GM12878 (cell line): ENCODE results near the gene OSBPL10. TPM values are rescaled to one million over a fixed set of nuclear protein-coding genes. Genes with fewer than 3 reads are reported as not detected.

Experiments
- ATAC-seq: fragments of 200-7000 bp; cut with Tn5 transposase; 3 replicates; pipeline ENCODE4 v1.9.1; 2020; ENCODE audit warnings: mild to moderate bottlenecking, moderate library complexity
- BruUV-seq: library from RNA; stranded (reverse); fragments of 400-500 nt; replicated peaks from 2 replicates; lab custom pipeline; 2021; lab: Mats Ljungman, UMichigan
- CTCF ChIA-PET: fragments of 300-600 bp; sonication (Branson Sonifier 250); formaldehyde crosslinking; extraction: SDS; loops from one replicate; lab custom pipeline; 2021; ENCODE audit warnings: inconsistent platforms; lab: Yijun Ruan, JAX
- POLR2A ChIA-PET: fragments of 350-600 bp; formaldehyde crosslinking; extraction: SDS; loops from one replicate; lab custom pipeline; 2021; ENCODE audit warnings: inconsistent platforms; lab: Charles Lee
- RAD21 ChIA-PET: fragments of 300-600 bp; sonication (Branson Sonifier 250); formaldehyde crosslinking; loops from one replicate; lab custom pipeline; 2023; ENCODE audit warnings: antibody characterized with exemption; ENCODE audit not compliant: unreplicated experiment; lab: Charles Lee
- SMC1A ChIA-PET: fragments of 300-600 bp; sonication (Branson Sonifier 250); formaldehyde crosslinking; loops from one replicate; lab custom pipeline; 2023; ENCODE audit not compliant: unreplicated experiment, uncharacterized antibody; lab: Charles Lee
- DNase-seq: peaks from one replicate; pipeline ENCODE4 v3.0.0-alpha.2; 2011; ENCODE audit warnings: low read depth, low spot score
- FAIRE-seq: peaks from 3 replicates; lab custom pipeline; 2011; peaks lifted over from hg19 to GRCh38; lab: Jason Lieb, UNC
- H2AFZ ChIP-seq: 2 replicates; pipeline ENCODE4 v1.6.0; 2011; ENCODE audit warnings: low read depth, low read length, control low read depth; ENCODE audit not compliant: control insufficient read depth
- H3K27ac ChIP-seq: 2 replicates; pipeline ENCODE4 v1.5.1; 2011; ENCODE audit warnings: control low read depth; ENCODE audit not compliant: control insufficient read depth, insufficient read depth
- H3K27me3 ChIP-seq, 2 experiments: replicated peaks in 1 of 2; 2 replicates each; pipeline versions ENCODE4 v1.6.0 to v1.6.1; 2011; ENCODE audit warnings: low read length in 1 of 2; ENCODE audit not compliant: control insufficient read depth in 2 of 2, insufficient read depth in 2 of 2
- H3K36me3 ChIP-seq, 2 experiments: 2 replicates each; pipeline ENCODE4 v1.5.1; 2011; ENCODE audit warnings: low read length in 1 of 2; ENCODE audit not compliant: control insufficient read depth in 2 of 2, insufficient read depth in 2 of 2
- H3K4me1 ChIP-seq: 2 replicates; pipeline ENCODE4 v1.6.1; 2011; ENCODE audit warnings: mild to moderate bottlenecking, low read length, moderate library complexity, mixed read lengths; ENCODE audit not compliant: control insufficient read depth, insufficient read depth
- H3K4me2 ChIP-seq: 2 replicates; pipeline ENCODE4 v1.6.0; 2011; ENCODE audit warnings: control low read depth; ENCODE audit not compliant: control insufficient read depth, insufficient read depth
- H3K4me3 ChIP-seq: fragments of 200-600 bp; sonication (generic); 2 replicates; pipeline ENCODE4 v1.5.1; 2016
- H3K79me2 ChIP-seq: 2 replicates; pipeline ENCODE4 v1.6.0; 2011; ENCODE audit warnings: low read length; ENCODE audit not compliant: control insufficient read depth, insufficient read depth
- H3K9ac ChIP-seq: 2 replicates; pipeline ENCODE4 v1.8.0; 2011; ENCODE audit warnings: low read length, control low read depth, mixed read lengths; ENCODE audit not compliant: control insufficient read depth, insufficient read depth
- H3K9me3 ChIP-seq: replicated peaks from 3 replicates; pipeline ENCODE4 v1.5.1; 2011; ENCODE audit warnings: mild to moderate bottlenecking, low read length; ENCODE audit not compliant: control insufficient read depth, insufficient read depth
- H4K20me1 ChIP-seq: 2 replicates; pipeline ENCODE4 v1.6.0; 2011; ENCODE audit not compliant: control insufficient read depth, insufficient read depth
- CHD4 ChIP-seq: fragments of 200-600 bp; sonication (generic); IDR thresholded peaks from 2 replicates; pipeline ENCODE4 v1.6.1; 2016; ENCODE audit warnings: mild to moderate bottlenecking
- MEF2A ChIP-seq: IDR thresholded peaks from 2 replicates; pipeline ENCODE4 v1.6.1; 2011; ENCODE audit warnings: low read depth, mild to moderate bottlenecking, low read length, moderate library complexity; ENCODE audit not compliant: insufficient read depth
- RAD21 ChIP-seq: IDR thresholded peaks from 2 replicates; pipeline ENCODE4 v1.6.1; 2011; ENCODE audit warnings: mild to moderate bottlenecking, low read depth, low read length, moderate library complexity; ENCODE audit not compliant: insufficient read depth
- RBBP5 ChIP-seq: fragments of 200-600 bp; sonication (generic); conservative IDR thresholded peaks from 2 replicates; pipeline ENCODE4 v1.6.1; 2016
- SMAD5 ChIP-seq: IDR thresholded peaks from 2 replicates; pipeline ENCODE4 v1.6.1; 2016; ENCODE audit warnings: antibody characterized with exemption, low read depth
- SMARCA5 ChIP-seq: fragments of 450-650 bp; IDR thresholded peaks from 2 replicates; pipeline ENCODE4 v1.6.1; 2017; ENCODE audit warnings: mild to moderate bottlenecking
- SMC3 ChIP-seq: IDR thresholded peaks from 2 replicates; pipeline ENCODE4 v1.6.1; 2011; ENCODE audit warnings: low read length, improper control_type of control experiment, borderline replicate concordance
- SREBF1 ChIP-seq: IDR thresholded peaks from 2 replicates; pipeline ENCODE4 v1.6.1; 2012; ENCODE audit warnings: mild to moderate bottlenecking, low read length
- TCF12 ChIP-seq: IDR thresholded peaks from 2 replicates; pipeline ENCODE4 v1.6.1; 2011; ENCODE audit warnings: low read depth, mild to moderate bottlenecking, low read length
- YBX1 ChIP-seq: fragments of 450-650 bp; IDR thresholded peaks from 2 replicates; pipeline ENCODE4 v1.6.1; 2016; ENCODE audit warnings: antibody characterized with exemption
- WGBS: methylation state at CpG from one replicate; pipeline ENCODE4 v1.1.6; 2016; ENCODE audit warnings: low lambda C conversion rate; ENCODE audit not compliant: insufficient replicate concordance, insufficient coverage; ENCODE audit errors: missing lambda C conversion rate; 5-methylcytosine and 5-hydroxymethylcytosine counted together
- in situ Hi-C: fragments of 300-500 bp; cut with MboI; formaldehyde crosslinking; loops from 9 replicates; pipeline ENCODE4 v1.14.3; 2018; ENCODE audit warnings: mixed read lengths
- intact Hi-C: fragments of 100-400 bp; cut with micrococcal nuclease; formaldehyde crosslinking; loops from one replicate; pipeline ENCODE4 v1.14.2; 2022; ENCODE audit not compliant: unreplicated experiment
- polyA plus RNA-seq, 11 experiments: library from polyadenylated mRNA; depleted of rRNA in 4 of 11; unstranded in 6 of 11; stranded (reverse) in 5 of 11; fragments of >200 nt; fragmentation: Nextera tagmentation in 4 of 11; fragmentation: Illumina TruSeq in 1 of 11; extraction: Ambion mirVana in 4 of 11; extraction: Trizol in 1 of 11; gene quantifications; 1 replicate in 1 of 11; 2 replicates in 10 of 11; pipeline versions ENCODE4 v1.2.1 to v1.2.3, GENCODE V29; 2011 to 2016; ENCODE audit warnings: inconsistent platforms in 2 of 11, missing spikeins in 2 of 11, low read depth in 1 of 11
- total RNA-seq, 4 experiments: library from RNA; depleted of rRNA in 3 of 4; stranded (reverse); fragments of >200 nt in 3 of 4; fragmentation: Illumina TruSeq in 1 of 4; extraction: Trizol in 1 of 4; gene quantifications; 2 replicates each; pipeline versions ENCODE4 v1.2.1 to v1.2.3, GENCODE V29; 2013 to 2021
- TF ChIP-seq, protein P1 (sequence below): fragments of 450-650 bp; formaldehyde crosslinking; IDR thresholded peaks from 2 replicates; pipeline ENCODE4 v1.5.0; 2022; ENCODE audit warnings: mild to moderate bottlenecking, missing genetic modification characterization
- TF ChIP-seq, protein P2 (sequence below), 3 experiments: IDR thresholded peaks in 2 of 3; conservative IDR thresholded peaks in 1 of 3; 2 replicates each; pipeline ENCODE4 v1.5.1; 2011; ENCODE audit warnings: low read depth in 3 of 3, low read length in 3 of 3, mild to moderate bottlenecking in 3 of 3, control low read depth in 2 of 3, moderate library complexity in 2 of 3, inconsistent platforms in 1 of 3, mixed read lengths in 1 of 3; ENCODE audit not compliant: control insufficient read depth in 2 of 3, insufficient read depth in 1 of 3; ENCODE audit errors: extremely low read depth in 1 of 3

OSBPL10 gene
- total and polyA plus RNA-seq, 10 of the 15 experiments (the other 5 are each of a cell fraction or from before 2014, with no cell fraction given), result 0.03 to 0.25 (median 0.09) TPM; not detected in 5

DNA sequence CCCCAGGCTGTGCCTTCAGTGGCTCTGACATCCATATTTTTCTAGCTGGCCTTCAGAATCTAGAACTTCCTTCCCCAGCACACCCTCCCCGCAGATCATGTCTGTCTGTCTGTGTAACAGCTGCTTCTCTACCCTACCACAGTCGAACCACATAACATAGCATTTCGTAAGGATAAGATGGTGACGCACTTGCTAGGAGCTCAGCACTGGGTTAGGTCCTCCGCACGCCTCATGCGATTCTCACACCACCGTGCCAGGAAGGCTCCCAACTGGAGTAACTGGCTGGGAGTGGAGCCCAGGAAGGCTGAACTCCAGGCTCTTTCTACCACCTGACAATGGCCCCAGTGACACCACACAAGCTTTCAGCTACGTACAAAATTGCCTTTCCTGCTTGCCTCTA, 279.8 kb downstream of the OSBPL10 start (continued):
- TF ChIP-seq, protein P1, sequence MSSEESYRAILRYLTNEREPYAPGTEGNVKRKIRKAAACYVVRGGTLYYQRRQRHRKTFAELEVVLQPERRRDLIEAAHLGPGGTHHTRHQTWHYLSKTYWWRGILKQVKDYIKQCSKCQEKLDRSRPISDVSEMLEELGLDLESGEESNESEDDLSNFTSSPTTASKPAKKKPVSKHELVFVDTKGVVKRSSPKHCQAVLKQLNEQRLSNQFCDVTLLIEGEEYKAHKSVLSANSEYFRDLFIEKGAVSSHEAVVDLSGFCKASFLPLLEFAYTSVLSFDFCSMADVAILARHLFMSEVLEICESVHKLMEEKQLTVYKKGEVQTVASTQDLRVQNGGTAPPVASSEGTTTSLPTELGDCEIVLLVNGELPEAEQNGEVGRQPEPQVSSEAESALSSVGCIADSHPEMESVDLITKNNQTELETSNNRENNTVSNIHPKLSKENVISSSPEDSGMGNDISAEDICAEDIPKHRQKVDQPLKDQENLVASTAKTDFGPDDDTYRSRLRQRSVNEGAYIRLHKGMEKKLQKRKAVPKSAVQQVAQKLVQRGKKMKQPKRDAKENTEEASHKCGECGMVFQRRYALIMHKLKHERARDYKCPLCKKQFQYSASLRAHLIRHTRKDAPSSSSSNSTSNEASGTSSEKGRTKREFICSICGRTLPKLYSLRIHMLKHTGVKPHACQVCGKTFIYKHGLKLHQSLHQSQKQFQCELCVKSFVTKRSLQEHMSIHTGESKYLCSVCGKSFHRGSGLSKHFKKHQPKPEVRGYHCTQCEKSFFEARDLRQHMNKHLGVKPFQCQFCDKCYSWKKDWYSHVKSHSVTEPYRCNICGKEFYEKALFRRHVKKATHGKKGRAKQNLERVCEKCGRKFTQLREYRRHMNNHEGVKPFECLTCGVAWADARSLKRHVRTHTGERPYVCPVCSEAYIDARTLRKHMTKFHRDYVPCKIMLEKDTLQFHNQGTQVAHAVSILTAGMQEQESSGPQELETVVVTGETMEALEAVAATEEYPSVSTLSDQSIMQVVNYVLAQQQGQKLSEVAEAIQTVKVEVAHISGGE (CRISPR knock-in tag), result no peak
- TF ChIP-seq CHD4, result no peak
- TF ChIP-seq SMAD5, result no peak
- TF ChIP-seq TCF12, result no peak
- no peak for TF ChIP-seq YBX1
- TF ChIP-seq SREBF1, result no peak
- no peak for TF ChIP-seq MEF2A
- no peak for TF ChIP-seq RAD21
- no peak for TF ChIP-seq RBBP5

- no TSS peak for BruUV-seq
- ATAC-seq (peak; percentile 47; the same call in 2 of the 3 replicates), DNase-seq (no peak), FAIRE-seq (no peak)
- Histone ChIP-seq H2AFZ (no peak overlapping the region), H4K20me1 (no peaks in the 10 kb centered on the region), H3K79me2 (no peaks in the 10 kb centered on the region), H3K4me2 (no peak overlapping the region), H3K4me1 (no peaks in the 10 kb centered on the region), H3K27ac (no peak overlapping the region), H3K9ac (no peak overlapping the region), H3K9me3 (no peaks in the 10 kb centered on the region), H3K4me3 (no peak overlapping the region), H3K27me3 (0 out of 4 replicates have a peak, but pooled peaks cover 0 to 2% of the 10 kb centered on the region in 2 experiments), H3K36me3 (no peaks in the 10 kb centered on the region)
- intact Hi-C loops (loop anchor here (5.0 kb wide), 2 partner anchors 147 to 567 kb away; no protein-coding TSS in a partner anchor), in situ Hi-C loops (no loop called here)
- ChIA-PET RAD21 (no interaction called here), CTCF (interaction anchor here (0.6 kb wide), 1 partner anchor 496 kb away, joined by 3 read pairs; no protein-coding TSS in a partner anchor), POLR2A (no interaction called here), SMC1A (interaction anchor here (1.0 kb wide), 1 partner anchor 930 kb away, joined by 3 read pairs; no protein-coding TSS in a partner anchor)
- WGBS, result 43% methylated on average over 6 of the region's 6 CpGs
- TF ChIP-seq RAD21 (peak; percentile 44), SMARCA5 (no peak), SMC3 (0 out of 2 replicates have a peak, but pooled peaks have one; percentile 3)
- TF ChIP-seq, protein P2, sequence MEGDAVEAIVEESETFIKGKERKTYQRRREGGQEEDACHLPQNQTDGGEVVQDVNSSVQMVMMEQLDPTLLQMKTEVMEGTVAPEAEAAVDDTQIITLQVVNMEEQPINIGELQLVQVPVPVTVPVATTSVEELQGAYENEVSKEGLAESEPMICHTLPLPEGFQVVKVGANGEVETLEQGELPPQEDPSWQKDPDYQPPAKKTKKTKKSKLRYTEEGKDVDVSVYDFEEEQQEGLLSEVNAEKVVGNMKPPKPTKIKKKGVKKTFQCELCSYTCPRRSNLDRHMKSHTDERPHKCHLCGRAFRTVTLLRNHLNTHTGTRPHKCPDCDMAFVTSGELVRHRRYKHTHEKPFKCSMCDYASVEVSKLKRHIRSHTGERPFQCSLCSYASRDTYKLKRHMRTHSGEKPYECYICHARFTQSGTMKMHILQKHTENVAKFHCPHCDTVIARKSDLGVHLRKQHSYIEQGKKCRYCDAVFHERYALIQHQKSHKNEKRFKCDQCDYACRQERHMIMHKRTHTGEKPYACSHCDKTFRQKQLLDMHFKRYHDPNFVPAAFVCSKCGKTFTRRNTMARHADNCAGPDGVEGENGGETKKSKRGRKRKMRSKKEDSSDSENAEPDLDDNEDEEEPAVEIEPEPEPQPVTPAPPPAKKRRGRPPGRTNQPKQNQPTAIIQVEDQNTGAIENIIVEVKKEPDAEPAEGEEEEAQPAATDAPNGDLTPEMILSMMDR (IDR thresholded peaks at IDR 0.05 in 2 of 3, conservative IDR thresholded peaks at IDR 0.05 in 1 of 3; ENCODE audit: control insufficient read depth in 2 of 3, extremely low read depth in 1 of 3, insufficient read depth in 1 of 3, low read depth in 3 of 3, low read length in 3 of 3), result peak in 1 of 3 experiments; percentile 24; a peak in 1 of 6 replicates
These were observed 281.6 kb downstream of the OSBPL10 start for GRCh38 chr3:31699309-31699953.
